ENCODE results near the gene ZBTB40.
A peak's percentile ranks its signal among the peaks of the same experiment; 100 is the strongest.

Gene ZBTB40

GRCh38 chr1:22434717-22435116, 16.9 kb upstream of the ZBTB40 start:
- DNase-seq = no peak

GRCh38 chr1:22436948-22437347, 14.7 kb upstream of the ZBTB40 start:
- DNase-seq = no peak

GRCh38 chr1:22437573-22437972, 14.1 kb upstream of the ZBTB40 start:
- DNase-seq = no peak

- DNase-seq = no peak
These were observed 11.1 kb upstream of the ZBTB40 start for GRCh38 chr1:22440582-22440981.

DNA sequence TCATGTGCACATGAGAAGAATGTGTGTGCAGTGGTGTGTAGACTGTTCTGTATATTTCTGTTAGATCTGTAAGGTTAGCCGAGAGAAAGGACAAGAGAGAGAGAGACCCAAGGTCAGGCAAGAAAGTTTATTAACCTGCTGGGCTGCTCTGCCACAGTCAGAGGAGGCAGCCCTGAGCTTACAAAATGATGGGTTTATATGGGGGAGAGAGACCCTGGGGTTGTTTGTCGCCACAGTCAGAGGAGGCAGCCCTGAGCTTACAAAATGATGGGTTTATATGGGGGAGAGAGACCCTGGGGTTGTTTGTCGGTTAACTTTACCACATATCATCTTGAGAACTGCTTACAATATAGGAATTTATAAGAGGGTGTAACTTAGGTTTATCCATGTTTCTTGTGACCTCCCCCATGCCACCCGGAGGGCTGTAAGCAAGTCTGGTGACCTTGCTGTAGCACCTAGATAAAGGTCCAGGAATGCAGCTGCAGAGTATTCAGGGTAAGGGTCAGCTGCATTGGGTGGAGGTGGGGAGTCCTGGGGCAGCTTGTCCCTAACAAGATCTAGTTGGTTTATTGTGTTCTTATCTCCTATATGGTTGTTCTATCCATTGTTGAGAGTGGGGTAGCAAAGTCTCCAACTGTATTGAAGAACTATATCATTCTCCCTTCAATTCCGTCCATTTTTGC, 9.3 kb upstream of the ZBTB40 start:
- no peak for DNase-seq

GRCh38 chr1:22443332-22443731, 8.3 kb upstream of the ZBTB40 start:
- no peak for DNase-seq

DNA sequence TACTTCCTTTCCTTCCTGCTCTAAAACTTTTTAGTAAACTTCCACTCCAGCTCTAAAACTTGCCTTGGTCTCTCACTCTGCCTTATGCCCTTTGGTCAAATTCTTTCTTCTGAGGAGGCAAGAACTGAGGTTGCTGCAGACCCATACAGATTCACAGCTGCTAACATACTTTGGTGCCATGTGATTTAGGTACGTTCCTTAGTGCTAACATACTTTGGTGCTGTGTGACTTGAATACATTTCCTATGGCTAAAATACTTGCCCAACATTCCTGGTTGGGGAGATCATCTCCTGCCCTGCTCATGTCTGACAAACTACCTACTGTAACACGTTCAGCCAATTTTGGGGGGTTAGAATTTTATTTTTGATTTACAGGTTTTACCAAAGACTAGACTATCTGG, 6.8 kb upstream of the ZBTB40 start:
- no peak for DNase-seq

- no peak for DNase-seq
These were observed 4.0 kb upstream of the ZBTB40 start for GRCh38 chr1:22447621-22448111.

DNA sequence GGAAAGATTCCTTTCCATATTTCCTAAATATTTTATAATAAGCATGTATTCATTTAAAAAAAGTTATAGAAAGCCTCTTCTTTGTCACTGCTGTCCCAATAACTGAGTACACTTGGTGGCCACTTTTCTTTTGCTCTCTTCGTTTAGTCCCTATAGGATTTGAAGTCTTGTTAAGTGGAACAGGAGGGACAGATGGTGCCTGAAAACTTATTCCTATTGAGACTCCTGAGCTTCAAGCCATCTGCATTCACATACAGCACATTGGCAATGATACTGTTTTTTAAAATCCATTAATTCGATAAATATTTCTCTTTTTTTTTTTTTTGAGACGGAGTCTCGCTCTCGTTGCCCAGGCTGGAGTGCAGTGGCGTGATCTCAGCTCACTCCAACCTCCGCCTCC, 2.0 kb upstream of the ZBTB40 start:
- DNase-seq = peak; percentile 62

DNA sequence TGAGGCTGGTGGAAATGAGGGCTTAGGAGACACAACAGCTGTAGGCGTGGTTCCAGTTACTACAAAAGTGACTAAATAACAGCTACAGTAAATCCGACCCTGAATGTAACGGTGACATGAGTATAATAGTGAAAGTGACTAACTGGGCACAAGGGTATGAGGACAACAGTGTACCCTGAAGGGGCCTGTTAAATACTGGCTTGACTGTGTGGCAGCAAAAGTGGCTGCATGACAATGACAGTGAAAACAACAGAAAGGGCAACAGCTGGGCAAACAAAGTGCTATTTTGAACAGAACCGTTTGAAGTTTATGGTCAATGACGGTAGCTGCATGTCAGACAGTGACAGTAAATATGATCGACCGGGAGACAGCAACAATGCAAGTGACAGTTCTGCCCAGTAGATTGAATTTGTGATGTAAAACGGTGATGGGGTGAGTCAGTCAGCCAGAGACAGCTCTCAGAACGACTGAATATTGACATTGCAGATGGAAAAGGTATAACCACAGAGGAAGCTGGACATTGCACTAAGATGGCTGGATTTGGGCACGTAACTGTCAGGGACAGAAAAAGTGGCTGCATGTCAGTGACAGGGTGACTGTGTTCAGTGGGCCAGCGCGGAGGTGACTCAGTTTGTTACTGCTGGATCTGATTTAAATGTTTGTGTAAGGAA, 1.2 kb upstream of the ZBTB40 start:
- peak; percentile 15 for DNase-seq

DNA sequence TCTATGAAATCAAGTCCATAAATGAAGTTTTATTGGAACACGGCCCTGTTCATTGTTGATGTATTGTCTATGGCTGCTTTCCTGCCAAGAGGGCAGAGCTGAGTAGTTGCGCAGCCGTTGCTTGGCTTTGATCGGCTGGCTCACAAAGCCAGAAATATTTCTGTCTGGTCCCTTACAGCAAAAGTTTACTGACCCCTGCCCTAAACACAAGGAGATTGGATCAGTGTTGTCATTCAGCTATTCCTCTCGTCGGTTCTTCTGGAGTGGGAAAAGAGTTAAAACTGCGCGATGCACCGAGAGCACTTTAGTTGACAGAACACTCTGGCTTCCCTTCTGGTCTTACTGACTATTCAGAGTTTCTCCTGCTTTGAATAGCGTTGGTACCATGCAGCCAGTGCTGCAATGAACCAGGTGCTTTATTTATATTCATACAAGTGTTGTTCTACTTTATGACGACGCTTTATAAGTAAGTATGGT, 868 bp downstream of the ZBTB40 start:
- DNase-seq = peak; percentile 49

- DNase-seq = no peak
These were observed 1.5 kb downstream of the ZBTB40 start for GRCh38 chr1:22453181-22453580.

DNA sequence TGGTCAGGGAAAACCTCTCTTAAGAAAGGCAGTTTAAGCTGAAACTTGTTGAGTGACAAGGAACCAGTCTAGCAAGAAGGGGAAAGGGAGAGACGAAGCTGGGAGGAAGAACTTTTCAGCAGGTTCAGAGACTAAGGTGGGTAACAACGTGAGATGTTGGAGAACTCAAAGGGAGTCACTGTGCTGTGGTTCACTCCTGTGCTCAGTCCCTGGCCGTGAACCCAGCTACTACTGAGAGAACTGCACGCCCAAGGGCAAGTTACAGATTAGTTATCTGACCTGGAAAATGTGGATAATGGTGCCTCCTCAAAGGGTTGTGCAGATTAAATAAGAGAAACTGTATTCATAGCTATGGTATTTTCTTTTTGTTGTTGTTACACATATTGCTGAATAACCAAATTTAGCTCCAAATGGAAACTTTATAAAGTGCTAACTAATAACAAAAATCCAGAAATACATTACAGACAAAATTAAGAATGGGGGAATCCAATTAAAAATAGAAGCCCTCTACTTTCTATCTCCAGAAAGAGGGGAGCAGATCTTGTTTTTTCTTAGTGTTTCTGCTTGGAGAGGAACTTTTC, 2.9 kb downstream of the ZBTB40 start:
- no peak for DNase-seq

DNA sequence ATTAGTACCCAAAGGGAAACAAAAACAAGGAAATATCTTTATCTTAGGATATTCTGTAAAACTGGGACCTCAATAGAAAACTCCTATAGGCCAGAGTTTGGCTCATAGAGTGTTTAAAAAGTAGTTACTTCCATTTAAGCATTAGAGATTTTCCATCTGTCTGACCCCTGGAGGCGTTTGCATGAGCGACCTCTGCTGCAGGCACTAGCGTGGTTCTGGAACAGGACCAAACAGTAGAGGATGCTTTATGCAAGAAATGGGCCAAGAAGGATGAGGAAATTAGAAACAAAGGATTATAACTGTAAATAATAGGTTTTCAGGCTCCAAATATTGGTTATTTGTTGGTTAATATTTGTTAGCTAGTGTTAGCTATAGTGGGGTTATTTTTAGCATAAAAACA, 5.7 kb downstream of the ZBTB40 start:
- no peak for DNase-seq

GRCh38 chr1:22457836-22458235, 6.2 kb downstream of the ZBTB40 start:
- DNase-seq = no peak

- no peak for DNase-seq
These were observed 9.4 kb downstream of the ZBTB40 start for GRCh38 chr1:22461100-22461499.

DNA sequence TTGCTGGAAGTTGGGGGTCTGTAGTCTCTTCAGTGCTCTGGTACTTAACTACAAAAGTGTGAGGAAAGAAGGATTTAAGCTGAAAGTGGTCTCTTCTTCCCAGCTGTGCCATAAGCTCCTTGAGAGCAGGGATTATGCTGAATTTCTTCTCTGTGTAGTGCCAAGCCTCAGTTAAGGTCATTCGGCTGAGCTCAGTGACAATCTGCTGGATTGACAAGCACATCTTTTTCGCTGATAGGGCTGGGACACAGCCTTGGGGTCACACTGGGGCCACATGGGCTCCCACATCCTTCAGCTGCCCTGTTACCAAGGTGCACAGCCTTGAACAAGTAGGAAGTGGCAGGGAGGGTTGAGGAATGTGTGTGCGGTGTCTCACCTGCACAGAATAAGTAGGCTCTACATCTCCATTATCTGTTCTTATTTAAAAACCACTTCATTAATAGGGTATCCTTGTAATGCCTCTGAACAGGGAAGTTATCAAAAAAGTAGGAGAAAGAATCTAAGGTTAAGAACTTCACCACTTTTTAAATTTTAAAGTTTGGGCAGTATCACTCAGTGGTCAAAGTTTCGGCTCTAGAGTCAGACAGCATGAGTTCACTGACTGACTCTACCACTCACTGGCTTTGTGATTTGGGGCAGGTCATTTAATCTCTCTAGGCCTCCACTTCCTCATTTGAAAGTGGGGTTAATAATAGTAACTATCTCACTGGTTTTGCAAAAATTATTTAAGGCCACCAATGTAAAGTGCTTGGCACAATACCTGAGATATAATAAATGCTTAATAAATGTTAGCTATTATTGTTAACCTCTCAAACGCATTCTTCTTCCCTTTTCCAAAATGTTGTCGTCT, 10.3 kb downstream of the ZBTB40 start:
- no peak for DNase-seq

GRCh38 chr1:22462928-22463327, 11.3 kb downstream of the ZBTB40 start:
- no peak for DNase-seq

DNA sequence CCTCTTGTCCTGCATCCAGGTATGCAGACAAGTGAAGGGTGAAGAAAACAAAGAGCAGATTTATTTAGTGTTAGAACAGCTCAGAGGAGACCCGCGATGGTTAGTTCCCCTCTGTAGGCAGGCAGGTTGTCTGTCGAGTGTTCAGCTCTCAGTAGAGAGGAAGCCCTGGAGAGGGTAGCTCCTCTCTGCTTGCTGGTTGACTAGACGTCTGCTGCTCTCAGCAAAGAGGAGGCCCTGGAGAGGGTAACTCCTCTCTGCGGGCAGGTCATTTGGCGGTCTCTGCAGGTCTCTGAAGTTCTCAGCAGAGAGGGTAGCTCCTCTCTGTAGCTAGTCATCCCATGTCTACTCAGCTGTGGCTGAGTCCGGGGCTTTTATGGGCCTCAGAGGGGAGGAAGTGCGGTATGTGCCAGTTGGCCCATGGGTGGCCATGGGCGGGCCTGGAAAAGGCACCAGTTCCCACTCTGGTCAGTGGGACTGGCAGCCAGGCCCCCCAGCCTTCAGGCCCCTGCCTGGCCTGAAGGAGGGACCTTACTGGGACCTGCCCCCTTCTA, 13.4 kb downstream of the ZBTB40 start:
- DNase-seq = no peak

- DNase-seq = no peak
These were observed 14.0 kb downstream of the ZBTB40 start for GRCh38 chr1:22465671-22466070.

DNA sequence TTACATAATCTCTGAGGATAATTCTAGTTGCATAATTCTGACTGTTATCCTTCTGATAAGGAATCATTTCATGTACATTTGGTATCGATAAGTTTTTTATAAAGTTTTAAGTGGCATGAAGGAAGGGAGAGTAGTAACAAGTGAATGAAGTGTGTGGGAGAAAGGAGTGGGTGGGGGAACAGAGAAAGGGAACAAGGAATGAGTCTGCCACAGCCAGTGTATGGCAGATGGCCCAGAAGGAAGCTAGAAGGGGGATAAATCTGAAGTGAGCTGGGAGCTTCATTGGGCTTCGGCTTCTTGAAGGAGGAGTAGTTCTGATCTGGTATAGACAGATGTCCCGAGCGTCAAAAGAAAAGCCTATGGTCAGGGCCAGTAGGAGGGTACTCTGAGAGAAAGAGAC, 18.6 kb downstream of the ZBTB40 start:
- peak; percentile 25 for DNase-seq

- DNase-seq = peak; percentile 42
These were observed 19.4 kb downstream of the ZBTB40 start for GRCh38 chr1:22471078-22471477.

GRCh38 chr1:22471610-22472009, 20.0 kb downstream of the ZBTB40 start:
- DNase-seq = no peak

All from NCI-H2171 treated with DMSO at 0.1 percent for 48 hours (cell line).